GM12878 (cell line): Measurements from ENCODE around the gene IPCEF1. TPM values are rescaled to one million over a fixed set of nuclear protein-coding genes. Genes with fewer than 3 reads are reported as not detected.

Source experiments
- ATAC-seq: fragments of 200-7000 bp; cut with Tn5 transposase; 3 replicates; pipeline ENCODE4 v1.9.1; 2020; ENCODE audit warnings: mild to moderate bottlenecking, moderate library complexity
- BruUV-seq: library from RNA; stranded (reverse); fragments of 400-500 nt; replicated peaks from 2 replicates; lab custom pipeline; 2021; lab: Mats Ljungman, UMichigan
- CTCF ChIA-PET: fragments of 300-600 bp; sonication (Branson Sonifier 250); formaldehyde crosslinking; extraction: SDS; loops from one replicate; lab custom pipeline; 2021; ENCODE audit warnings: inconsistent platforms; lab: Yijun Ruan, JAX
- POLR2A ChIA-PET: fragments of 350-600 bp; formaldehyde crosslinking; extraction: SDS; loops from one replicate; lab custom pipeline; 2021; ENCODE audit warnings: inconsistent platforms; lab: Charles Lee
- RAD21 ChIA-PET: fragments of 300-600 bp; sonication (Branson Sonifier 250); formaldehyde crosslinking; loops from one replicate; lab custom pipeline; 2023; ENCODE audit warnings: antibody characterized with exemption; ENCODE audit not compliant: unreplicated experiment; lab: Charles Lee
- SMC1A ChIA-PET: fragments of 300-600 bp; sonication (Branson Sonifier 250); formaldehyde crosslinking; loops from one replicate; lab custom pipeline; 2023; ENCODE audit not compliant: unreplicated experiment, uncharacterized antibody; lab: Charles Lee
- DNase-seq: peaks from one replicate; pipeline ENCODE4 v3.0.0-alpha.2; 2011; ENCODE audit warnings: low read depth, low spot score
- FAIRE-seq: peaks from 3 replicates; lab custom pipeline; 2011; peaks lifted over from hg19 to GRCh38; lab: Jason Lieb, UNC
- H2AFZ ChIP-seq: 2 replicates; pipeline ENCODE4 v1.6.0; 2011; ENCODE audit warnings: low read depth, low read length, control low read depth; ENCODE audit not compliant: control insufficient read depth
- H3K27ac ChIP-seq: 2 replicates; pipeline ENCODE4 v1.5.1; 2011; ENCODE audit warnings: control low read depth; ENCODE audit not compliant: control insufficient read depth, insufficient read depth
- H3K27me3 ChIP-seq, 2 experiments: replicated peaks in 1 of 2; 2 replicates each; pipeline versions ENCODE4 v1.6.0 to v1.6.1; 2011; ENCODE audit warnings: low read length in 1 of 2; ENCODE audit not compliant: control insufficient read depth in 2 of 2, insufficient read depth in 2 of 2
- H3K36me3 ChIP-seq, 2 experiments: 2 replicates each; pipeline ENCODE4 v1.5.1; 2011; ENCODE audit warnings: low read length in 1 of 2; ENCODE audit not compliant: control insufficient read depth in 2 of 2, insufficient read depth in 2 of 2
- H3K4me1 ChIP-seq: 2 replicates; pipeline ENCODE4 v1.6.1; 2011; ENCODE audit warnings: mild to moderate bottlenecking, low read length, moderate library complexity, mixed read lengths; ENCODE audit not compliant: control insufficient read depth, insufficient read depth
- H3K4me2 ChIP-seq: 2 replicates; pipeline ENCODE4 v1.6.0; 2011; ENCODE audit warnings: control low read depth; ENCODE audit not compliant: control insufficient read depth, insufficient read depth
- H3K4me3 ChIP-seq: fragments of 200-600 bp; sonication (generic); 2 replicates; pipeline ENCODE4 v1.5.1; 2016
- H3K79me2 ChIP-seq: 2 replicates; pipeline ENCODE4 v1.6.0; 2011; ENCODE audit warnings: low read length; ENCODE audit not compliant: control insufficient read depth, insufficient read depth
- H3K9ac ChIP-seq: 2 replicates; pipeline ENCODE4 v1.8.0; 2011; ENCODE audit warnings: low read length, control low read depth, mixed read lengths; ENCODE audit not compliant: control insufficient read depth, insufficient read depth
- H3K9me3 ChIP-seq: replicated peaks from 3 replicates; pipeline ENCODE4 v1.5.1; 2011; ENCODE audit warnings: mild to moderate bottlenecking, low read length; ENCODE audit not compliant: control insufficient read depth, insufficient read depth
- H4K20me1 ChIP-seq: 2 replicates; pipeline ENCODE4 v1.6.0; 2011; ENCODE audit not compliant: control insufficient read depth, insufficient read depth
- CEBPB ChIP-seq, 2 experiments: fragments of 150-350 bp in 1 of 2; IDR thresholded peaks; 2 replicates each; pipeline ENCODE4 v1.6.1; 2012 to 2014; ENCODE audit warnings: low read depth in 2 of 2, low read length in 2 of 2, borderline replicate concordance in 1 of 2, inconsistent platforms in 1 of 2
- CREB1 ChIP-seq: IDR thresholded peaks from 2 replicates; pipeline ENCODE4 v1.6.1; 2012; ENCODE audit warnings: low read depth, mild to moderate bottlenecking, inconsistent platforms
- DPF2 ChIP-seq: fragments of 450-650 bp; IDR thresholded peaks from 2 replicates; pipeline ENCODE4 v1.6.1; 2017; ENCODE audit warnings: mild to moderate bottlenecking
- ESRRA ChIP-seq: IDR thresholded peaks from 2 replicates; pipeline ENCODE4 v1.6.1; 2012; ENCODE audit warnings: mild to moderate bottlenecking, low read length, improper control_type of control experiment
- ETV6 ChIP-seq, 2 experiments: fragments of 450-650 bp in 1 of 2; IDR thresholded peaks in 1 of 2; conservative IDR thresholded peaks in 1 of 2; 2 replicates each; pipeline ENCODE4 v1.6.1; 2014; ENCODE audit warnings: antibody characterized with exemption in 1 of 2, borderline replicate concordance in 1 of 2, low read depth in 1 of 2, mild to moderate bottlenecking in 1 of 2, moderate library complexity in 1 of 2
- IRF4 ChIP-seq: IDR thresholded peaks from 2 replicates; pipeline ENCODE4 v1.6.1; 2011; ENCODE audit warnings: low read depth, low read length
- IRF5 ChIP-seq: fragments of 450-650 bp; IDR thresholded peaks from 2 replicates; pipeline ENCODE4 v1.6.1; 2017; ENCODE audit warnings: borderline replicate concordance
- MYB ChIP-seq: fragments of 150-350 bp; IDR thresholded peaks from 2 replicates; pipeline ENCODE4 v1.6.1; 2014; ENCODE audit warnings: mild to moderate bottlenecking, low read depth, low read length, borderline replicate concordance
- NFYB ChIP-seq: IDR thresholded peaks from 2 replicates; pipeline ENCODE4 v1.6.1; 2011; ENCODE audit warnings: low read depth, mild to moderate bottlenecking, low read length, improper control_type of control experiment, moderate library complexity; ENCODE audit not compliant: insufficient read depth
- NRF1 ChIP-seq: conservative IDR thresholded peaks from 2 replicates; pipeline ENCODE4 v1.6.1; 2011; ENCODE audit warnings: mild to moderate bottlenecking, low read depth, low read length, improper control_type of control experiment
- POLR2A ChIP-seq: IDR thresholded peaks from 2 replicates; pipeline ENCODE4 v1.6.1; 2011; ENCODE audit warnings: low read depth, mild to moderate bottlenecking, low read length
- SREBF2 ChIP-seq: IDR thresholded peaks from 2 replicates; pipeline ENCODE4 v1.6.1; 2012; ENCODE audit warnings: mild to moderate bottlenecking, low read length
- TCF3 ChIP-seq: IDR thresholded peaks from 2 replicates; pipeline ENCODE4 v1.6.1; 2012; ENCODE audit warnings: low read depth, mild to moderate bottlenecking, low read length, borderline replicate concordance; ENCODE audit not compliant: insufficient read depth
- YBX1 ChIP-seq: fragments of 450-650 bp; IDR thresholded peaks from 2 replicates; pipeline ENCODE4 v1.6.1; 2016; ENCODE audit warnings: antibody characterized with exemption
- WGBS: methylation state at CpG from one replicate; pipeline ENCODE4 v1.1.6; 2016; ENCODE audit warnings: low lambda C conversion rate; ENCODE audit not compliant: insufficient replicate concordance, insufficient coverage; ENCODE audit errors: missing lambda C conversion rate; 5-methylcytosine and 5-hydroxymethylcytosine counted together
- in situ Hi-C: fragments of 300-500 bp; cut with MboI; formaldehyde crosslinking; loops from 9 replicates; pipeline ENCODE4 v1.14.3; 2018; ENCODE audit warnings: mixed read lengths
- intact Hi-C: fragments of 100-400 bp; cut with micrococcal nuclease; formaldehyde crosslinking; loops from one replicate; pipeline ENCODE4 v1.14.2; 2022; ENCODE audit not compliant: unreplicated experiment
- polyA plus RNA-seq, 11 experiments: library from polyadenylated mRNA; depleted of rRNA in 4 of 11; unstranded in 6 of 11; stranded (reverse) in 5 of 11; fragments of >200 nt; fragmentation: Nextera tagmentation in 4 of 11; fragmentation: Illumina TruSeq in 1 of 11; extraction: Ambion mirVana in 4 of 11; extraction: Trizol in 1 of 11; gene quantifications; 1 replicate in 1 of 11; 2 replicates in 10 of 11; pipeline versions ENCODE4 v1.2.1 to v1.2.3, GENCODE V29; 2011 to 2016; ENCODE audit warnings: inconsistent platforms in 2 of 11, missing spikeins in 2 of 11, low read depth in 1 of 11
- total RNA-seq, 4 experiments: library from RNA; depleted of rRNA in 3 of 4; stranded (reverse); fragments of >200 nt in 3 of 4; fragmentation: Illumina TruSeq in 1 of 4; extraction: Trizol in 1 of 4; gene quantifications; 2 replicates each; pipeline versions ENCODE4 v1.2.1 to v1.2.3, GENCODE V29; 2013 to 2021
- TF ChIP-seq, protein P1 (sequence below): IDR thresholded peaks from 2 replicates; pipeline ENCODE4 v1.6.1; 2011; ENCODE audit warnings: borderline replicate concordance, low read depth, mild to moderate bottlenecking, moderate library complexity, mixed read lengths, low read length; ENCODE audit not compliant: insufficient read depth; ENCODE audit errors: extremely low read length
- TF ChIP-seq, protein P2 (sequence below): fragments of 450-650 bp; IDR thresholded peaks from 2 replicates; pipeline ENCODE4 v1.6.1; 2017; ENCODE audit warnings: low read depth, mild to moderate bottlenecking, moderate library complexity

IPCEF1 gene
- total and polyA plus RNA-seq, 10 of the 15 experiments (the other 5 are each of a cell fraction or from before 2014, with no cell fraction given), result 1.3 to 137 (median 4.2) TPM

GRCh38 chr6:154161689-154162088, 194.9 kb downstream of the IPCEF1 start:
- peak; percentile 66 for DNase-seq
- ChIA-PET RAD21 (interaction anchor here (0.6 to 6.2 kb wide), 3 partner anchors 87 to 317 kb away, joined by 3 to 33 read pairs (median 7); no protein-coding TSS in a partner anchor), SMC1A (interaction anchor here (1.0 to 16.7 kb wide), 9 partner anchors 9 to 209 kb away, joined by 3 to 258 read pairs (median 4); no protein-coding TSS in a partner anchor), CTCF (interaction anchor here (6.6 kb wide), 1 partner anchor 115 kb away, joined by 110 read pairs; no protein-coding TSS in a partner anchor), POLR2A (interaction anchor here (0.7 to 0.8 kb wide), 2 partner anchors 83 to 88 kb away, joined by 3 to 4 read pairs; no protein-coding TSS in a partner anchor)
- Histone ChIP-seq H3K9me3 (no peaks in the 10 kb centered on the region; the same call in 2 of the 3 replicates), H3K36me3 (peaks cover 7 to 16% of the 10 kb centered on the region in 2 experiments; a peak in 3 of 4 replicates), H3K79me2 (peaks cover 7% of the 10 kb centered on the region), H4K20me1 (no peaks in the 10 kb centered on the region), H3K4me2 (peak overlapping the region; percentile 66), H3K27me3 (no peaks in the 10 kb centered on the region), H3K27ac (0 out of 2 replicates have a peak overlapping the region, but pooled peaks have one; percentile 18), H3K4me1 (peaks cover 34% of the 10 kb centered on the region), H3K9ac (no peak overlapping the region), H2AFZ (no peak overlapping the region), H3K4me3 (no peak overlapping the region)
- 0% methylated on average over 3 of the region's 3 CpGs for WGBS
- BruUV-seq, result no TSS peak
- ATAC-seq, result peak; percentile 81
- FAIRE-seq, result peak; percentile 44
- in situ Hi-C loops, result no loop called here
- intact Hi-C loops, result no loop called here
- TF ChIP-seq SREBF2 (no peak), NRF1 (no peak), YBX1 (no peak), MYB (no peak), DPF2 (peak; percentile 74), IRF5 (no peak), CEBPB (IDR thresholded peaks at IDR 0.05; ENCODE audit: borderline replicate concordance in 1 of 2, low read depth in 2 of 2, low read length in 2 of 2) (no peak), NFYB (no peak), ESRRA (no peak), ETV6 (conservative IDR thresholded peaks at IDR 0.05 in 1 of 2, IDR thresholded peaks at IDR 0.05 in 1 of 2; ENCODE audit: borderline replicate concordance in 1 of 2, low read depth in 1 of 2) (no peak), CREB1 (no peak), IRF4 (peak; percentile 65; the same call in 1 of the 2 replicates), POLR2A (no peak), TCF3 (no peak)
- TF ChIP-seq, protein P1, sequence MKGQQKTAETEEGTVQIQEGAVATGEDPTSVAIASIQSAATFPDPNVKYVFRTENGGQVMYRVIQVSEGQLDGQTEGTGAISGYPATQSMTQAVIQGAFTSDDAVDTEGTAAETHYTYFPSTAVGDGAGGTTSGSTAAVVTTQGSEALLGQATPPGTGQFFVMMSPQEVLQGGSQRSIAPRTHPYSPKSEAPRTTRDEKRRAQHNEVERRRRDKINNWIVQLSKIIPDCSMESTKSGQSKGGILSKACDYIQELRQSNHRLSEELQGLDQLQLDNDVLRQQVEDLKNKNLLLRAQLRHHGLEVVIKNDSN, result no peak
- TF ChIP-seq, protein P2, sequence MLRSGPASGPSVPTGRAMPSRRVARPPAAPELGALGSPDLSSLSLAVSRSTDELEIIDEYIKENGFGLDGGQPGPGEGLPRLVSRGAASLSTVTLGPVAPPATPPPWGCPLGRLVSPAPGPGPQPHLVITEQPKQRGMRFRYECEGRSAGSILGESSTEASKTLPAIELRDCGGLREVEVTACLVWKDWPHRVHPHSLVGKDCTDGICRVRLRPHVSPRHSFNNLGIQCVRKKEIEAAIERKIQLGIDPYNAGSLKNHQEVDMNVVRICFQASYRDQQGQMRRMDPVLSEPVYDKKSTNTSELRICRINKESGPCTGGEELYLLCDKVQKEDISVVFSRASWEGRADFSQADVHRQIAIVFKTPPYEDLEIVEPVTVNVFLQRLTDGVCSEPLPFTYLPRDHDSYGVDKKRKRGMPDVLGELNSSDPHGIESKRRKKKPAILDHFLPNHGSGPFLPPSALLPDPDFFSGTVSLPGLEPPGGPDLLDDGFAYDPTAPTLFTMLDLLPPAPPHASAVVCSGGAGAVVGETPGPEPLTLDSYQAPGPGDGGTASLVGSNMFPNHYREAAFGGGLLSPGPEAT, result peak; percentile 64; the same call in 1 of the 2 replicates
